HEK293 (cell line): Measurements from ENCODE around the gene GPR179.

Experiments used
- CTCF ChIA-PET: fragments of 350-600 bp; formaldehyde crosslinking; extraction: SDS; loops from one replicate; lab custom pipeline; 2021; ENCODE audit warnings: antibody characterized with exemption; lab: Yijun Ruan, JAX
- POLR2A ChIA-PET: fragments of 300-600 bp; formaldehyde crosslinking; extraction: SDS; loops from one replicate; lab custom pipeline; 2020; ENCODE audit warnings: antibody characterized with exemption, inconsistent platforms; lab: Yijun Ruan, JAX
- H3K27ac ChIP-seq: fragments of 200-500 bp; sonication (Bioruptor generic); 2 replicates; pipeline ENCODE4 v1.5.1; 2014; ENCODE audit warnings: low read depth, low read length, control low read depth, inconsistent platforms; ENCODE audit errors: extremely low read depth
- H3K36me3 ChIP-seq, 2 experiments: fragments of 200-500 bp in 1 of 2; sonication (Bioruptor generic) in 1 of 2; 1 replicate in 1 of 2; 2 replicates in 1 of 2; pipeline ENCODE4 v1.5.1; 2014 to 2017; ENCODE audit warnings: inconsistent platforms in 2 of 2, low read length in 2 of 2; ENCODE audit not compliant: control insufficient read depth in 2 of 2, insufficient read depth in 1 of 2
- H3K4me1 ChIP-seq: fragments of 200-500 bp; sonication (Bioruptor generic); 2 replicates; pipeline ENCODE4 v1.5.1; 2014; ENCODE audit warnings: mild to moderate bottlenecking, low read length, inconsistent platforms; ENCODE audit not compliant: control insufficient read depth, insufficient read depth
- H3K4me3 ChIP-seq: 2 replicates; pipeline ENCODE4 v1.5.1; 2011; ENCODE audit warnings: low read depth, mild to moderate bottlenecking, control low read depth, low read length, moderate library complexity
- H3K9me3 ChIP-seq: fragments of 200-500 bp; sonication (Bioruptor generic); 2 replicates; pipeline ENCODE4 v1.5.1; 2014; ENCODE audit warnings: low read depth, low read length, inconsistent platforms; ENCODE audit not compliant: control insufficient read depth, insufficient read depth
- EGR2 ChIP-seq: fragments of 450-650 bp; formaldehyde crosslinking; IDR thresholded peaks from 2 replicates; pipeline ENCODE4 v1.5.1; 2016; ENCODE audit warnings: low read depth, missing biosample characterization, missing genetic modification characterization
- IKZF3 ChIP-seq: fragments of 450-650 bp; IDR thresholded peaks from 2 replicates; pipeline ENCODE4 v1.5.0; 2018; ENCODE audit warnings: missing biosample characterization, mild to moderate bottlenecking, missing genetic modification characterization, moderate library complexity
- REPIN1 ChIP-seq: fragments of 450-650 bp; formaldehyde crosslinking; IDR thresholded peaks from 2 replicates; pipeline ENCODE4 v1.5.1; 2017; ENCODE audit warnings: missing biosample characterization, missing genetic modification characterization, low read depth
- ZNF223 ChIP-seq: fragments of 450-650 bp; formaldehyde crosslinking; IDR thresholded peaks from 2 replicates; pipeline ENCODE4 v1.5.1; 2016; ENCODE audit warnings: missing biosample characterization, missing genetic modification characterization
- ZNF302 ChIP-seq: fragments of 450-650 bp; formaldehyde crosslinking; IDR thresholded peaks from 2 replicates; pipeline ENCODE4 v1.5.1; 2016; ENCODE audit warnings: missing biosample characterization, missing genetic modification characterization, low read depth
- ZNF404 ChIP-seq: fragments of 450-650 bp; formaldehyde crosslinking; IDR thresholded peaks from 2 replicates; pipeline ENCODE4 v1.5.1; 2017; ENCODE audit warnings: missing biosample characterization, missing genetic modification characterization
- ZNF426 ChIP-seq: fragments of 450-650 bp; formaldehyde crosslinking; IDR thresholded peaks from 2 replicates; pipeline ENCODE4 v1.5.1; 2017; ENCODE audit warnings: missing biosample characterization, missing genetic modification characterization, mild to moderate bottlenecking, inconsistent platforms, moderate library complexity
- ZNF548 ChIP-seq: fragments of 450-650 bp; formaldehyde crosslinking; IDR thresholded peaks from 2 replicates; pipeline ENCODE4 v1.5.1; 2016; ENCODE audit warnings: missing biosample characterization, missing genetic modification characterization
- ZNF600 ChIP-seq: fragments of 450-650 bp; formaldehyde crosslinking; IDR thresholded peaks from 2 replicates; pipeline ENCODE4 v1.5.1; 2016; ENCODE audit warnings: missing biosample characterization, missing genetic modification characterization
- ZNF658 ChIP-seq: fragments of 450-650 bp; formaldehyde crosslinking; IDR thresholded peaks from 2 replicates; pipeline ENCODE4; 2016; ENCODE audit warnings: missing biosample characterization, missing genetic modification characterization
- ZNF768 ChIP-seq: fragments of 450-650 bp; formaldehyde crosslinking; IDR thresholded peaks from 2 replicates; pipeline ENCODE4 v1.5.1; 2018; ENCODE audit warnings: missing biosample characterization, mild to moderate bottlenecking, missing genetic modification characterization
- ZNF776 ChIP-seq: fragments of 450-650 bp; formaldehyde crosslinking; IDR thresholded peaks from 2 replicates; pipeline ENCODE4 v1.5.0; 2017; ENCODE audit warnings: missing biosample characterization, missing genetic modification characterization, borderline replicate concordance
- TF ChIP-seq, protein P1 (sequence below): fragments of 450-650 bp; formaldehyde crosslinking; IDR thresholded peaks from 2 replicates; pipeline ENCODE4 v1.5.1; 2016; ENCODE audit warnings: missing biosample characterization, missing genetic modification characterization
- TF ChIP-seq, protein P2 (sequence below): fragments of 450-650 bp; formaldehyde crosslinking; IDR thresholded peaks from 2 replicates; pipeline ENCODE4 v1.5.1; 2016; ENCODE audit warnings: missing biosample characterization, missing genetic modification characterization
- TF ChIP-seq, protein P3 (sequence below): fragments of 450-650 bp; formaldehyde crosslinking; IDR thresholded peaks from 2 replicates; pipeline ENCODE4 v1.5.1; 2016; ENCODE audit warnings: missing biosample characterization, missing genetic modification characterization
- TF ChIP-seq, protein P4 (sequence below): fragments of 450-650 bp; formaldehyde crosslinking; optimal IDR thresholded peaks from 2 replicates; pipeline ENCODE3; 2016; ENCODE audit warnings: missing biosample characterization, mild to moderate bottlenecking, missing genetic modification characterization

Gene GPR179, protein sequence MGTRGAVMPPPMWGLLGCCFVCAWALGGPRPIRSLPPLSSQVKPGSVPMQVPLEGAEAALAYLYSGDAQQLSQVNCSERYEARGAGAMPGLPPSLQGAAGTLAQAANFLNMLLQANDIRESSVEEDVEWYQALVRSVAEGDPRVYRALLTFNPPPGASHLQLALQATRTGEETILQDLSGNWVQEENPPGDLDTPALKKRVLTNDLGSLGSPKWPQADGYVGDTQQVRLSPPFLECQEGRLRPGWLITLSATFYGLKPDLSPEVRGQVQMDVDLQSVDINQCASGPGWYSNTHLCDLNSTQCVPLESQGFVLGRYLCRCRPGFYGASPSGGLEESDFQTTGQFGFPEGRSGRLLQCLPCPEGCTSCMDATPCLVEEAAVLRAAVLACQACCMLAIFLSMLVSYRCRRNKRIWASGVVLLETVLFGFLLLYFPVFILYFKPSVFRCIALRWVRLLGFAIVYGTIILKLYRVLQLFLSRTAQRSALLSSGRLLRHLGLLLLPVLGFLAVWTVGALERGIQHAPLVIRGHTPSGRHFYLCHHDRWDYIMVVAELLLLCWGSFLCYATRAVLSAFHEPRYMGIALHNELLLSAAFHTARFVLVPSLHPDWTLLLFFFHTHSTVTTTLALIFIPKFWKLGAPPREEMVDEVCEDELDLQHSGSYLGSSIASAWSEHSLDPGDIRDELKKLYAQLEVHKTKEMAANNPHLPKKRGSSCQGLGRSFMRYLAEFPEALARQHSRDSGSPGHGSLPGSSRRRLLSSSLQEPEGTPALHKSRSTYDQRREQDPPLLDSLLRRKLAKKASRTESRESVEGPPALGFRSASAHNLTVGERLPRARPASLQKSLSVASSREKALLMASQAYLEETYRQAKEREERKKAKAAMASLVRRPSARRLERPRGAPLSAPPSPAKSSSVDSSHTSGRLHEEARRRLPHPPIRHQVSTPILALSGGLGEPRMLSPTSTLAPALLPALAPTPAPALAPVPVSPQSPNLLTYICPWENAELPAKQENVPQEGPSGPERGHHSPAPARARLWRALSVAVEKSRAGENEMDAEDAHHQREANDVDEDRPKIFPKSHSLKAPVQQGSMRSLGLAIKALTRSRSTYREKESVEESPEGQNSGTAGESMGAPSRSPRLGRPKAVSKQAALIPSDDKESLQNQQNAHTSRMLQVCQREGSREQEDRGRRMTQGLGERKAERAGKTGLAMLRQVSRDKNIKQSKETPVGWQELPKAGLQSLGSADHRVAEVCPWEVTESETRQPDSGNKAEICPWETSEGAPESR (N-terminal part only)

DNA sequence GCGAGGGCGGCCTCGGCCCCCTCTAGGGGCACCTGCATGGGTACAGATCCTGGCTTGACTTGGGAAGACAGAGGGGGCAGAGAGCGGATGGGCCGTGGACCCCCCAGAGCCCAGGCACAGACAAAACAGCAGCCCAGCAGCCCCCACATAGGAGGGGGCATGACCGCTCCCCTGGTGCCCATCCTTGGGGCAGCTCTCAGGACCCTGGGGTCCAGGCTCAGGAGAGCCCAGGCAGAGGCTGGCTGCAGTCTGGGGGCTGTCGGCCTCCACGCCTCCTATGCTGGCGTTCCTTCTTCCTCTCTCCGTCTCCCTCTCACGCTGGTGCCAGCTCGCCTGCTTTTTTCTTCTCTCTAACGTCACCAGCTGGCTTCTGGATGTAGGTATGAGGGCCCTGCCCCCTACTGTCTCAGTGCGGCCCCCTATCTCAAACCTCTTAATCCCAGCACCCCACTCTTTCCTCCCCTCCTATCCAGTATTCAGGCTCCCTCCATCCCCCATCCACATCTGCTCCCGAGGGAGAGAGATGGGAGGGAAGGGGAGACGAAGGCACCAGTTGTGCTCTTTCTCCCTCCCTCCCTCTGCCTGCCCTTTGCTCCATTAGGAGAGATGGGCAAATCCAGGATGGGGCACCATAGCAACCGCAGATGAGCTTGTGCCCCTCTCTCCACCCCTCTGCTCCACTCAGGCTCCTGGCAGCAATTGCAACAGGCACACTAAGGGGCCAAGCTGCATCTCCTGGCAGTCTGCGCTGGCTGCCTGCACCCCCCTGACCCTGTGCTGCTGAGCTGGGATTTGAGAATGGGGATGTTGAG is at the start of gene GPR179:
GPR179 (minus strand) TSS at position 349 of the 812 bp plus-strand sequence; CDS start at position 182, 167 bp downstream.
- no peak within 1 kb of the TSS for H3K27ac ChIP-seq
- ChIA-PET CTCF (interaction anchor here (0.8 to 9.5 kb wide), 4 partner anchors 8 to 71 kb away, joined by 3 to 186 read pairs (median 4); no protein-coding TSS in a partner anchor), POLR2A (interaction anchor here (1.2 kb wide), 1 partner anchor 71 kb away, joined by 5 read pairs; no protein-coding TSS in a partner anchor)
- peaks cover 9% of the 10 kb centered on the region for H3K4me1 ChIP-seq
- H3K36me3 ChIP-seq, result no peaks in the 10 kb centered on the region
- no peak within 1 kb of the TSS for H3K4me3 ChIP-seq
- TF ChIP-seq ZNF223 (tag by site-specific recombination), result peak; percentile 53; the same call in 1 of the 2 replicates
- TF ChIP-seq, protein P1, sequence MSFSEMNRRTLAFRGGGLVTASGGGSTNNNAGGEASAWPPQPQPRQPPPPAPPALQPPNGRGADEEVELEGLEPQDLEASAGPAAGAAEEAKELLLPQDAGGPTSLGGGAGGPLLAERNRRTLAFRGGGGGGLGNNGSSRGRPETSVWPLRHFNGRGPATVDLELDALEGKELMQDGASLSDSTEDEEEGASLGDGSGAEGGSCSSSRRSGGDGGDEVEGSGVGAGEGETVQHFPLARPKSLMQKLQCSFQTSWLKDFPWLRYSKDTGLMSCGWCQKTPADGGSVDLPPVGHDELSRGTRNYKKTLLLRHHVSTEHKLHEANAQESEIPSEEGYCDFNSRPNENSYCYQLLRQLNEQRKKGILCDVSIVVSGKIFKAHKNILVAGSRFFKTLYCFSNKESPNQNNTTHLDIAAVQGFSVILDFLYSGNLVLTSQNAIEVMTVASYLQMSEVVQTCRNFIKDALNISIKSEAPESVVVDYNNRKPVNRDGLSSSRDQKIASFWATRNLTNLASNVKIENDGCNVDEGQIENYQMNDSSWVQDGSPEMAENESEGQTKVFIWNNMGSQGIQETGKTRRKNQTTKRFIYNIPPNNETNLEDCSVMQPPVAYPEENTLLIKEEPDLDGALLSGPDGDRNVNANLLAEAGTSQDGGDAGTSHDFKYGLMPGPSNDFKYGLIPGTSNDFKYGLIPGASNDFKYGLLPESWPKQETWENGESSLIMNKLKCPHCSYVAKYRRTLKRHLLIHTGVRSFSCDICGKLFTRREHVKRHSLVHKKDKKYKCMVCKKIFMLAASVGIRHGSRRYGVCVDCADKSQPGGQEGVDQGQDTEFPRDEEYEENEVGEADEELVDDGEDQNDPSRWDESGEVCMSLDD (tag by site-specific recombination), result no peak
- H3K9me3 ChIP-seq, result no peaks in the 10 kb centered on the region

DNA sequence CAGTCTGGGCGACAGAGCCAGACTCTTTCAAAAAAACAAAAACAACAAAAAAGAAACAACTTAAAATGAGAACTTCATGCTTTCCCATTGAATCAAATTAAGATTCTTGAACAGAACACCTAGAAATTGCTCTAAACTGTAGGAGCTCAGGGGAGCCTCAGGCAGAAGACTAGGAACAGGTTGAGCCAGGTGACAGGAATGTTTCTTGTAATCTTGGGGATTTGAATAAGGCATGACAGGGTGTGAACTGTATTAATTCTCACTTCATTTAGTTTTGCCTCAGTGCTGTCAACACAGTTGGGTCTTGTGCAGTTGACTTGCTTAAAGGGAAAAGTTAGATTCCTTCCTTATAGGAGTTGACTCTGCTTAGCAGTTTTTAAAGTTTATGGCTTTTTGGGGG is 35.7 kb upstream of the GPR179 start:
- TF ChIP-seq ZNF776 (tag by site-specific recombination) (no peak), ZNF404 (tag by site-specific recombination) (no peak), ZNF600 (tag by site-specific recombination) (no peak)
- H3K36me3 ChIP-seq, result peaks cover 69 to 81% of the 10 kb centered on the region in 2 experiments
- no peak overlapping the region for H3K4me3 ChIP-seq
- no peaks in the 10 kb centered on the region for H3K4me1 ChIP-seq
- no peaks in the 10 kb centered on the region for H3K9me3 ChIP-seq
- CTCF ChIA-PET, result interaction anchor here (0.6 to 1.3 kb wide), 5 partner anchors 16 to 356 kb away, joined by 3 to 7 read pairs (median 4); no protein-coding TSS in a partner anchor
- POLR2A ChIA-PET, result no interaction called here
- H3K27ac ChIP-seq, result no peak overlapping the region

DNA sequence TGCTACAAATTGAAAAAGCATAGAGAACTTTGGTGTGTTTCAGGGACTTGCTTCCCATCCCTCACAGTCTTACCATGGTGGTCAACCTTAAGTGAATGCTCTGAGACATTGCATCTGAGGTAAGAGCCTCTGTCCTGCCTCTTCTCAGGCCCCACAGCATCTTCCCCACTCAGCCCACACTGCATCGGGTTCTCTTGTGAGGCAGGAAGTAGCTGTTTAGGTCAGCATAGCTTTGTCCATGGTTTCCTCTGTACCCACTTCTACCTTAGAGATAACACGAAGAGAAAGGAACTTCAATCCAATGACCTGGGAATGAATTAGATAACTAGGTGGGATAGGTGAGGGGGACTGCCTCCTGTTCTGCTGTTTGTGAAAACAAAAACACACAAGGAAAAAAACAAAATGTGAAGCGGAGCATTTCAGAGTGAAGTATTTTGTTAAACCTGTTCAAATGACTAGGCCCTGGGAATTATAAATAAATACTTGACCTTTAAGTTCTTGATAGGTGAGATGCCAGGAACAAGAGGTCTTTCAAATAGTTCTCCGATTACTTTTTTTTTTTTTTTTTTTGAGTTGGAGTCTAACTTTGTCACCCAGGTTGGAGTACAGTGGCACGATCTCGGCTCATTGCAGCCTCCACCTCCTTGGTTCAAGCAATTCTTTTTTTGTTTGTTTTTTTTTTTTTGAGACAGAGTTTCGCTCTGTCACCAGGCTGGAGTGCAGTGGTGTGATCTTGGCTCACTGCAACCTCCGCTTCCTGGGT is 25.5 kb upstream of the GPR179 start:
- Histone ChIP-seq H3K36me3 (peaks cover 62 to 92% of the 10 kb centered on the region in 2 experiments), H3K4me3 (no peak overlapping the region), H3K27ac (no peak overlapping the region), H3K4me1 (no peaks in the 10 kb centered on the region), H3K9me3 (no peaks in the 10 kb centered on the region)
- CTCF ChIA-PET, result interaction anchor here (1.3 to 1.9 kb wide), 4 partner anchors 20 to 47 kb away, joined by 3 to 9 read pairs (median 3); no protein-coding TSS in a partner anchor
- POLR2A ChIA-PET, result no interaction called here
- TF ChIP-seq, protein P2, sequence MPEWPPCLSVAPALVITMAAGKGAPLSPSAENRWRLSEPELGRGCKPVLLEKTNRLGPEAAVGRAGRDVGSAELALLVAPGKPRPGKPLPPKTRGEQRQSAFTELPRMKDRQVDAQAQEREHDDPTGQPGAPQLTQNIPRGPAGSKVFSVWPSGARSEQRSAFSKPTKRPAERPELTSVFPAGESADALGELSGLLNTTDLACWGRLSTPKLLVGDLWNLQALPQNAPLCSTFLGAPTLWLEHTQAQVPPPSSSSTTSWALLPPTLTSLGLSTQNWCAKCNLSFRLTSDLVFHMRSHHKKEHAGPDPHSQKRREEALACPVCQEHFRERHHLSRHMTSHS (tag by site-specific recombination), result no peak
- TF ChIP-seq ZNF426 (tag by site-specific recombination) (no peak), ZNF768 (no peak), ZNF658 (tag by site-specific recombination) (no peak), IKZF3 (tag by site-specific recombination) (no peak), ZNF548 (tag by site-specific recombination) (no peak), EGR2 (no peak), ZNF302 (no peak), REPIN1 (tag by site-specific recombination) (no peak)
- TF ChIP-seq, protein P3, sequence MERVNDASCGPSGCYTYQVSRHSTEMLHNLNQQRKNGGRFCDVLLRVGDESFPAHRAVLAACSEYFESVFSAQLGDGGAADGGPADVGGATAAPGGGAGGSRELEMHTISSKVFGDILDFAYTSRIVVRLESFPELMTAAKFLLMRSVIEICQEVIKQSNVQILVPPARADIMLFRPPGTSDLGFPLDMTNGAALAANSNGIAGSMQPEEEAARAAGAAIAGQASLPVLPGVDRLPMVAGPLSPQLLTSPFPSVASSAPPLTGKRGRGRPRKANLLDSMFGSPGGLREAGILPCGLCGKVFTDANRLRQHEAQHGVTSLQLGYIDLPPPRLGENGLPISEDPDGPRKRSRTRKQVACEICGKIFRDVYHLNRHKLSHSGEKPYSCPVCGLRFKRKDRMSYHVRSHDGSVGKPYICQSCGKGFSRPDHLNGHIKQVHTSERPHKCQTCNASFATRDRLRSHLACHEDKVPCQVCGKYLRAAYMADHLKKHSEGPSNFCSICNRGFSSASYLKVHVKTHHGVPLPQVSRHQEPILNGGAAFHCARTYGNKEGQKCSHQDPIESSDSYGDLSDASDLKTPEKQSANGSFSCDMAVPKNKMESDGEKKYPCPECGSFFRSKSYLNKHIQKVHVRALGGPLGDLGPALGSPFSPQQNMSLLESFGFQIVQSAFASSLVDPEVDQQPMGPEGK (tag by site-specific recombination), result no peak
- TF ChIP-seq, protein P4, sequence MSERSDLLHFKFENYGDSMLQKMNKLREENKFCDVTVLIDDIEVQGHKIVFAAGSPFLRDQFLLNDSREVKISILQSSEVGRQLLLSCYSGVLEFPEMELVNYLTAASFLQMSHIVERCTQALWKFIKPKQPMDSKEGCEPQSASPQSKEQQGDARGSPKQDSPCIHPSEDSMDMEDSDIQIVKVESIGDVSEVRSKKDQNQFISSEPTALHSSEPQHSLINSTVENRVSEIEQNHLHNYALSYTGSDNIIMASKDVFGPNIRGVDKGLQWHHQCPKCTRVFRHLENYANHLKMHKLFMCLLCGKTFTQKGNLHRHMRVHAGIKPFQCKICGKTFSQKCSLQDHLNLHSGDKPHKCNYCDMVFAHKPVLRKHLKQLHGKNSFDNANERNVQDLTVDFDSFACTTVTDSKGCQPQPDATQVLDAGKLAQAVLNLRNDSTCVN (tag by site-specific recombination), result no peak
